ENCODE results near the gene KCNH1.

GRCh38 chr1:210787800-210788199, 346.1 kb downstream of the KCNH1 start:
- TF ChIP-seq CTCF (IDR thresholded peaks at IDR 0.05; ENCODE audit: poor library complexity) (no peak), EZH2 (IDR thresholded peaks at IDR 0.05; ENCODE audit: borderline replicate concordance) (no peak), EZH2phosphoT487 (IDR thresholded peaks at IDR 0.05; ENCODE audit: low read depth, severe bottlenecking, unreplicated experiment) (no peak)
